MM.1S (cell line): ENCODE data around the gene GH1.
"Not testable (repeated sequence)": the region's sequence is repeated elsewhere in the genome, so short reads cannot be mapped to it uniquely, and the experiment has no call there.

Experiments
- CTCF ChIP-seq: fragments of 300-600 bp; sonication (generic); IDR thresholded peaks from 2 replicates; pipeline ENCODE4 v1.5.1; 2016; ENCODE audit warnings: antibody characterized with exemption, low read length, mixed read lengths
- EZH2 ChIP-seq: fragments of 300-600 bp; sonication (generic); optimal IDR thresholded peaks from 2 replicates; pipeline ENCODE3; 2017; ENCODE audit warnings: low read depth, mild to moderate bottlenecking, antibody characterized with exemption, low read length, mixed read lengths
- EZH2phosphoT487 ChIP-seq: fragments of 300-600 bp; sonication (generic); IDR thresholded peaks from 2 replicates; pipeline ENCODE4 v1.6.1; 2018; ENCODE audit warnings: antibody characterized with exemption, low read length

GRCh38 chr17:63894021-63894420 is 24.6 kb downstream of the GH1 start:
- not testable (repeated sequence) for TF ChIP-seq CTCF, EZH2, EZH2phosphoT487
